ENCODE measurements around the gene CLSTN2. TPM values are rescaled to one million over a fixed set of nuclear protein-coding genes. Genes with fewer than 3 reads are reported as not detected.

CLSTN2 gene
- total and polyA plus RNA-seq, 2 of the 4 experiments (the other 2 are of a cell fraction) = under 0.01 to 0.07 TPM

DNA sequence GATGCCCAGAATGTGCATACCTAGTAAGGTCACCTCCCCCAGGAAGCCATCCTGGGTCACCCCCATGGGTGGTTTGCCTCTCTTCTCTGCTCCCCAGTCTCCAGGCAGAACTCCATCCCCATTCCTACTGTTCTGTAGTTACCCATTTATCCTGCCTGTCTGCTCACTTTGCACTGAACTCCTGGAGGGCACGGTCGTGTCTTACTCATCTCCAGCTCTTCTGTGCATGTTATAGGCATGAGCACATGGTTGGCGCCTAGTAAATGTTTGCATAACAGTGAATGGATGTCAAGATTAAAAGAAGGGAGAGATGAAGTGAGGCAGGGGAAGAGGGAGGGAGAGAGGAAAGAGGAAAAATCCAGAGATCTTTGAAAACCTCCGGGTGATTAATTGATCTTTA, 534.5 kb downstream of the CLSTN2 start:
- H3K27ac ChIP-seq (ENCODE audit: insufficient read depth, low read length) = no peak overlapping the region
- no peak overlapping the region for H2BK5ac ChIP-seq (ENCODE audit: low read depth, low read length, poor library complexity, severe bottlenecking)
- H2AK5ac ChIP-seq (ENCODE audit: low read depth, low read length) = no peak overlapping the region
- dilution Hi-C loops (cut with HindIII; ENCODE audit: low sequenced_read_pairs, unreplicated experiment) = no loop called here
- H3K14ac ChIP-seq (replicated peaks; ENCODE audit: low read depth, low read length) = no peak overlapping the region
- no peak overlapping the region for H3K4me2 ChIP-seq (ENCODE audit: low read depth, low read length)
- no peaks in the 10 kb centered on the region for H4K20me1 ChIP-seq (ENCODE audit: insufficient read depth, low read length)
- H3K9me1 ChIP-seq (ENCODE audit: insufficient read depth, low read length) = no peaks in the 10 kb centered on the region
- no peak overlapping the region for H4K8ac ChIP-seq (ENCODE audit: low read depth in 2 of 2, low read length in 2 of 2)
- no peak overlapping the region for H2AFZ ChIP-seq (replicated peaks; ENCODE audit: low read length, poor library complexity)
- no peak overlapping the region for H2BK15ac ChIP-seq (ENCODE audit: low read depth, low read length)
- no peak overlapping the region for H3K56ac ChIP-seq (ENCODE audit: extremely low read depth, insufficient read depth, low read length)
- no CpG with 5 or more reads among the region's 4 CpGs for WGBS, 2 experiments (ENCODE audit: extremely low coverage in 2 of 2, insufficient read length in 1 of 2)
- no peak overlapping the region for H2BK120ac ChIP-seq (ENCODE audit: low read depth, low read length)
- intact Hi-C loops (cut with micrococcal nuclease) = no loop called here
- H3K9me3 ChIP-seq (ENCODE audit: control insufficient read depth, insufficient read depth, low read length) = no peaks in the 10 kb centered on the region
- ATAC-seq (ENCODE audit: low read depth) (no peak), DNase-seq (no peak)
- H2BK20ac ChIP-seq (ENCODE audit: low read depth, low read length) = no peak overlapping the region
- H4K91ac ChIP-seq (ENCODE audit: insufficient read depth, low read depth, low read length) = no peak overlapping the region
- ChIA-PET CTCF (no interaction called here), POLR2A (ENCODE audit: unreplicated experiment) (no interaction called here)
- no peak overlapping the region for H2AK9ac ChIP-seq (replicated peaks; ENCODE audit: low read depth, low read length, poor library complexity)
- H3K36me3 ChIP-seq (ENCODE audit: control insufficient read depth, insufficient read depth, low read length) = no peaks in the 10 kb centered on the region
- in situ Hi-C loops (cut with MboI; ENCODE audit: low sequenced_read_pairs) = no loop called here
- TF ChIP-seq NFE2L2 (IDR thresholded peaks at IDR 0.05; ENCODE audit: low read depth, low read length) = no peak
- TF ChIP-seq BHLHE40 (IDR thresholded peaks at IDR 0.05; ENCODE audit: low read depth, low read length) = no peak
- no peak for TF ChIP-seq MAZ (IDR thresholded peaks at IDR 0.05; ENCODE audit: borderline replicate concordance, low read depth, low read length)
- no peak for TF ChIP-seq RFX5 (IDR thresholded peaks at IDR 0.05; ENCODE audit: low read depth, low read length)
- no peak for TF ChIP-seq FOS (IDR thresholded peaks at IDR 0.05; ENCODE audit: low read depth, low read length)
- no peak for TF ChIP-seq CTCF (conservative IDR thresholded peaks at IDR 0.05; ENCODE audit: low read depth, low read length)
- no peak for TF ChIP-seq MAFK (IDR thresholded peaks at IDR 0.05; ENCODE audit: low read depth, low read length)
- no peak for TF ChIP-seq CEBPB (IDR thresholded peaks at IDR 0.05; ENCODE audit: low read depth, low read length)
- TF ChIP-seq SMC3 (IDR thresholded peaks at IDR 0.05; ENCODE audit: low read depth, low read length) = no peak
- TF ChIP-seq RAD21 (IDR thresholded peaks at IDR 0.05; ENCODE audit: low read length) = no peak
- TF ChIP-seq CHD1 (IDR thresholded peaks at IDR 0.05; ENCODE audit: low read depth, low read length) = no peak
- no peak for TF ChIP-seq ELK1 (IDR thresholded peaks at IDR 0.05; ENCODE audit: borderline replicate concordance, low read depth, low read length)
- TF ChIP-seq MXI1 (IDR thresholded peaks at IDR 0.05; ENCODE audit: borderline replicate concordance, low read depth, low read length) = no peak
- TF ChIP-seq POLR2A (IDR thresholded peaks at IDR 0.05; ENCODE audit: low read depth, low read length) = no peak
- TF ChIP-seq USF2 (IDR thresholded peaks at IDR 0.05; ENCODE audit: low read depth, low read length) = no peak
- no peak for TF ChIP-seq RCOR1 (IDR thresholded peaks at IDR 0.05; ENCODE audit: insufficient replicate concordance, low read length)
- H3K4ac ChIP-seq (ENCODE audit: low read depth, low read length) = no peak overlapping the region
- no peaks in the 10 kb centered on the region for H3K79me1 ChIP-seq (ENCODE audit: low read depth in 1 of 2, low read length in 2 of 2)
- no peak overlapping the region for H4K5ac ChIP-seq (ENCODE audit: low read depth, low read length)
- H3K23ac ChIP-seq (ENCODE audit: low read depth, low read length) = no peak overlapping the region
- H3K4me1 ChIP-seq (ENCODE audit: control insufficient read depth, insufficient read depth, low read length) = no peaks in the 10 kb centered on the region
- no peak overlapping the region for H3K18ac ChIP-seq (ENCODE audit: low read depth, low read length)
- no peak overlapping the region for H3K4me3 ChIP-seq (ENCODE audit: insufficient read depth, low read depth, low read length)
- H3K27me3 ChIP-seq (ENCODE audit: control insufficient read depth, insufficient read depth, low read length) = no peaks in the 10 kb centered on the region
- no TSS peak for BruUV-seq (replicated peaks)
- no peak overlapping the region for H3K9ac ChIP-seq (ENCODE audit: low read depth, low read length)

Measured in IMR-90 (cell line).